DND-41 (cell line): Measurements from ENCODE around the gene ANKRD11.

Source experiments
- EZH2 ChIP-seq: IDR thresholded peaks from 3 replicates; pipeline ENCODE4 v1.6.1; 2012; ENCODE audit warnings: borderline replicate concordance, low read depth, mild to moderate bottlenecking, moderate library complexity, low read length, inconsistent platforms; ENCODE audit not compliant: severe bottlenecking
- TF ChIP-seq, protein P1 (sequence below): IDR thresholded peaks from 2 replicates; pipeline ENCODE4 v1.5.1; 2012; ENCODE audit warnings: borderline replicate concordance, low read length, moderate library complexity, mild to moderate bottlenecking; ENCODE audit not compliant: poor library complexity, severe bottlenecking; ENCODE audit errors: extremely low read depth

DNA sequence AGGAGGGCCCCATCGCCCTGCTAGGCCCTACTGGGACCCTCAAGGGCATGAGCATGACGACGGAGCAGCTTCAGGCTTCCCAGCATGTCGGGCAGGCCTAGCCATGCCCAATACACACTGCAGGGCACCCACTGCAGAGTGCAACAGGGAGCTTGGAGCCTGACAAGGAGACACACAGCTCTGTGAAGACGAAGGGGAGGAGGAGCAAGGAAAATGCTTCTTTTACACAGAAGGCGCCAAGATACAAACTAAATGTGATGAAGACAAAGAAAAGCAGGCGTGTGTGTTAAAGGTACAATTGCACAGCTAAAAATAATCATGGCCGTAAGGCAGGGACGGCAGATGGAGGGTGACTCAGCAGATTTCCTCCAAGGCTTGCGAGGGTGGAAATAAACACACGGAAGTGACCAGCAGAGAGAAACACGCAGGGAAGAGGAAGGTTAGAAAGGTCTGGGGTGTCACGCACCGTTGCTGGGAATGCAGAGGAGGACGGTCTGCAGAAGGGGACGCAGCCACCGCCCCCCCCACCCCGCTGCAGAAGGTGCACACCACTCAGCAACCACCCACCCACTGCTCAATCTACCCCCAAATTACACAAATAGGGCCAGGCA is 164.4 kb downstream of the ANKRD11 start:
- TF ChIP-seq, protein P1, sequence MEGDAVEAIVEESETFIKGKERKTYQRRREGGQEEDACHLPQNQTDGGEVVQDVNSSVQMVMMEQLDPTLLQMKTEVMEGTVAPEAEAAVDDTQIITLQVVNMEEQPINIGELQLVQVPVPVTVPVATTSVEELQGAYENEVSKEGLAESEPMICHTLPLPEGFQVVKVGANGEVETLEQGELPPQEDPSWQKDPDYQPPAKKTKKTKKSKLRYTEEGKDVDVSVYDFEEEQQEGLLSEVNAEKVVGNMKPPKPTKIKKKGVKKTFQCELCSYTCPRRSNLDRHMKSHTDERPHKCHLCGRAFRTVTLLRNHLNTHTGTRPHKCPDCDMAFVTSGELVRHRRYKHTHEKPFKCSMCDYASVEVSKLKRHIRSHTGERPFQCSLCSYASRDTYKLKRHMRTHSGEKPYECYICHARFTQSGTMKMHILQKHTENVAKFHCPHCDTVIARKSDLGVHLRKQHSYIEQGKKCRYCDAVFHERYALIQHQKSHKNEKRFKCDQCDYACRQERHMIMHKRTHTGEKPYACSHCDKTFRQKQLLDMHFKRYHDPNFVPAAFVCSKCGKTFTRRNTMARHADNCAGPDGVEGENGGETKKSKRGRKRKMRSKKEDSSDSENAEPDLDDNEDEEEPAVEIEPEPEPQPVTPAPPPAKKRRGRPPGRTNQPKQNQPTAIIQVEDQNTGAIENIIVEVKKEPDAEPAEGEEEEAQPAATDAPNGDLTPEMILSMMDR: no peak
- TF ChIP-seq EZH2: no peak
